NCI-H82 (cell line): Measurements from ENCODE around the gene KRT35.

Experiments
- DNase-seq: peaks from one replicate; lab custom pipeline; 2025; lab: John Stamatoyannopoulos, UW

Gene KRT35

DNA sequence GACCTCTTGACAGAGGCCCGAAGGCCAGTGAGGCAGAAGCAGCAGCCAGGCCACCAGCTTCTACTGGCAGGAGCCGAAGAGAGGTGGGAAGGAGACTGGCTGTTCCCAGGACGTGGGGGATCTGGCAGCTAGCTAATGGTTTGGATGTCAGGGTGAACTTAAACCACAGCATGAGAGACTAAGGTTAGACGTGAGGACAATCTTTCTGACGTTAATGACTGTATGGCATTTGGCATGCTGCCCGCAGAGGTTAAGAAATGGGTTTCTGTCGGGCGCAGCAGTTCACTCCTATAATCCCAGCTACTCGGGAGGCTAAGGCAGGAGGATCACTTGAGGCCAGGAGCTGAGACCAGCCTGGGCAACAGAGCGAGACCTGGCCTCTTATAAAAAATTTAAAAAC is 30.8 kb upstream of the KRT35 start:
- DNase-seq: no peak

DNA sequence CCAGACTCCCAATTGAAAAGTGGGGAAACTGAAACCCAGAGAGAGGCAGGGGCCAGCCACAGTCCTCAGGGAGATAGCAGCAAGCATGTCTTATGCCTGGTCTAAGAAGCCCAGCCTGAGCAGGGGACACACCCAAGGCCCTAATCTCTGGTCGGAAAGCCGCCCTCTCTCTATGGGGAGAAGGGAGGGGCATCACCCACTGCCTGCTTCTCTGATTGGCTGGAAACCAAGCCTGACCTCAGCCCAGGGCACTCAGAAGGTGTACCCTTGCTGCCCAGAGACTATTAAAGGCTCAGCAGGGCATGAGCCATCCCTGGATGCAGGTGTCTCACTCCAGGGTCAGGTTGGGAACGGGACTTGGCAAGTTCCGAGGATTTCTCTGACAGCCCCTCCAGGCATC is 30.2 kb upstream of the KRT35 start:
- no peak for DNase-seq

DNA sequence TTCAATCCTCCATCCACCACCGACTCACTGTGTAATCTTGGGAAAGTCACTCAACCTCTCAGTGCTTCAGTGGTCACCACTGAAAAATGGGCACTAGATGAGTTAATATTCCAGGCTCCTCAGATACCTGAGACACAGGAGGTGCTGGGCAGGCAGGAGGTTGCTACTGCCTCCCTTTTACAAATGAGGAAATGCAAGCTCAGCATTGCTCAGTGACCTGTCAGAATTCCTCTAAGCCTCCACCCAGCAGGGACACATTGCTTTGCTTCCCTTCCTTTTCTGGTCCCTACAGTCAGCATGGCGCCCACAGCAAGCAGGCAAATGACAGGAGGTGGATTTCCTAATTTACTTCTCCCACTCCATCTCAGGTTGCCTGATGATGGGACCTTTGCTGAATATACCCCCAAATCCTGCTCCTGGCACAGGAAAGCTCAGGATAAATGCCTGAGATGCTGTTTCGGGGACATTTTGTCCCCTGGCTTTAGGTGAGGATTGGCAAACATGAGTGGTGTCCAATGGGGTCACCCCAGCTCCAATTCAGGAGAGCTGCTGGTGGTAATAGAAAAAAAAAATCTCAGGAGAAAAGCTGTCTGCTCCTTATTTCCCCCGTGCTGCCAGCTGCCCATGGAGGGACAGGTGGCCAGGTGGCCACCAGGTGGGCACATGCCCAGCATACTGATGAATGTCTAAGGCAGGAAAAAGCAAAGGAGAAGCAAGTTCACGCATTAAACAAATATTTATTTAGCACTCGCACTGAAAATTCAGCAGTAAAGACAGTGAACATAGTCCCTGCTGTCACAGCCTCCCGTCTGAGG is 29.5 kb upstream of the KRT35 start:
- no peak for DNase-seq

GRCh38 chr17:41507315-41507880 is 26.4 kb upstream of the KRT35 start:
- DNase-seq: no peak

- DNase-seq: no peak
Measured at GRCh38 chr17:41505809-41506767, 25.1 kb upstream of the KRT35 start.

DNA sequence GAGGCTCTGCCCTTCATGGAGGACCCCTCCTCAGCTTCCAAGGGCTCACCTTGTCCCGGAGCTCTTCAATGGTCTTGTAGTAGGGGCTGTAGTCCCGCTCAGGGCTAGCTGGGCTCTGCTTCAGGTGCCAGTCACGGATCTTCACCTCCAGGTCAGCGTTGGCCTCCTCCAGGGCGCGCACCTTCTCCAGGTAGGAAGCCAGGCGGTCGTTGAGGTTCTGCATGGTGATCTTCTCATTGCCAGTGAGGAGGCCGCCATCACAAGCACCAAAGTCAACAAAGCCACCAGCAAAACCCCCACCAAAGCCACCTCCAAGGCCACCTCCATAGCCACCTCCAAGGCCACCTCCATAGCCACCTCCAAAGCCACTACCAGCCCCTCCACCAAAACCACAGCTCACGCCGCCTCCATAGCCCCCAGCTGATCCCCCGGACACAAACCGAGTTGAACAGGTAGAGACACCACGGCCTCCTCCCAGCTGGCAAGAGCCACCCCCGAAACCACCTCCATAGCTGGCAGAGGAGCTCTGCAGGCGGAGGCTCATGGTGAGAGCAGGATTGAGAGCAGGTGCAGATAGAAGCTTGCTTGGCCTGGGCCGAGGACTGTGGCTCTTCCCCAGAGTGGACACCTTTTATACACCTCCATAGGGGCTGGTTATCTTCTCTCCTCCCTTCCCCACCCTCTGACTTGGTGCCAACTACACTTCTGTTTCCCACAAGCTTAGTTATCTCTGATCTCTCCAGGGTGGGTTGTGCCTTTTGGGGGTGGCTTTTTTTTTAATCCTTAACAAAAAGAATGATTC is 24.3 kb upstream of the KRT35 start, which contains the start of gene KRT13:
Gene KRT13, minus strand, starts transcription at position 606 of the 802 bp plus-strand sequence. Its CDS starts 62 bp downstream, at position 544.
- no peak for DNase-seq

DNA sequence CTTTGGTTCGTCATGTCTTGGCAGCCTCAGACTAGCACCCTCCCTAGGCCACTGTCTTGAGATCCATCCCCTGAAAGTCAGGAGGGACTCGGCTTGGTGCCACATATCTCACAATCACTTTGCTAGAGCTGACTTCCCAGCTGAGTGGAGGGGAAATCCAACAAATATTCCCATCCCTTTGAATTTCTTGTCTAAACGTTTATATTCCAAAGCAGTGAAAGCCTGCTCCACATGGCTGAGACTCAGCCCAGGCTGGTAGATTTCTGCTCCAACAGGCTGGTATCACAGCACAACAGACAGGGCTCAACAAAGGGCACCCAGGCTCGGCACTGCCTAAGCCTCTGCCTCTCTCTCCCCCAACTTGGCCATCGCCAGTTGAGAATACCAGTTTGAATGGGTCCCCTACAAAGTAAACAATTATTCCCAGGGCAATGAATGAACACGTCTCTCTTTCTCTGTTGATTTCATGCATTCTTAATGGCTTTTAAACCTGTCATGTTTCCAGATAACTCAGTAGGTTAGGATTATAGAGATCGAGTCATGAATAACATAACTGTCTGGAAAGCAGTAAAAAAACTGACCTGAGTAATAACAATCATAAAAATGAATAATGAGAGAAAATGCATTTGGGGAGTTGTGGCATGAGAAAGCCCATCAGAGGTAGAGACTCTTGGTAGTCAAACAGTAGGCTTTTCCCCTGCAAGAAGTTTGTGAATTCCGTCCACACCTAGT is 23.5 kb upstream of the KRT35 start:
- DNase-seq: no peak

- no peak for DNase-seq
Measured at GRCh38 chr17:41503202-41503601, 22.3 kb upstream of the KRT35 start.

DNA sequence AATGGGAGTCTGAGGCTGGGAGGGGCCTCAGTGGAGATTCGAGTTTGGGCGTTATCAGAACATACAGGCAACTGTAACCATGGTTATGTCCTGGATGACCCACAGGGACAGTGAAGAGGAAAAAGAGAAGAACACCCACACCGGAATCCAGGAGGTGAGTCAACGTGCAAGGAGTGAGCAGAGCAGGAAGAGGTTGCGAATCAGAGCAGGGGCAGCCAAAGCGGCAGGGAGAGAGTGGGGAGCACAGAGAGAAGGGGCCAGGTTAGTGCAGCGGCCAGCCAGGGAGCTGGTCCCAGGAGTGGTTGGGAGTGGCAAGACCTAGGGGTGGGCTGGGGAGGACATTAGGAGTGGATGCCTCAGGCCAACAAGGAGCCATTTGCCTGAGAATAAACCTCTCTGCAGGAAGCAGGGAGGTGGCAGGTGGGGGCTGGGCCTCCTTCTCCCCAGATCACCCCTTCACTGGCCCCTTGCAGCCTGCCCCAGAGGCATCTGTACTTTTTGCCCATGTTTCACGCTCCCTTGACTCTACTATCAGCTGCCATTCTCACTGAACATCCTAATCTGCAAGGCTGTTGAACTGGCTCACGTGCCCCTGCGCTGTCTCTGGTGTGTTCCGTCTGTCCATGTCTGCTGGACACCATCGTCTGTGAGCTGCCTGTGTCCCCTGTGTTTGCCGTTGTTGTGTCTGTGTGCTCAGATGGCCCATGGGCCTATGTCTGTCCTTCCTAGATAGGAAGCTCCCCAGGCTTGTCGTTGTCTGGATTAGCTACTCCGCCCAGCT is 19.4 kb upstream of the KRT35 start:
- DNase-seq: no peak

- DNase-seq: no peak
Measured at GRCh38 chr17:41499714-41500113, 18.8 kb upstream of the KRT35 start.

DNA sequence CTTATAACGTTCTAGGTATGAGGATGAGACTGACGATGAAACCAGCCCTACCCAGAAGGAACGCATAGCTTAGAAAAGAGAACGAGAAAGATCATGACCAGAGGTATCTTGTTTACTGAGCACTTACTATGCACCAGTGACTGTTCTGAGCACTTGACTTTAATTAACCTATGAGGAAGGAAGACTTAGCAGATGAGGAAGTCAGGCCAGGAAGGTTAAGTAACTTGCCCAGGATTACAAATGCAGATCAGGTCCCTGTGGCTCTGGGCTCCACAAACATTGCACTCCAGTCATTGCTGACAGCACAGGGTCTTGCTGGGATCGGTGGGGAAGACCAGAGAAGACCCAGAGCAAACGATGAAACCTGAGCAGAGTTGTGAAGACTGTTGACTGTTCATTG is 17.3 kb upstream of the KRT35 start:
- no peak for DNase-seq

DNA sequence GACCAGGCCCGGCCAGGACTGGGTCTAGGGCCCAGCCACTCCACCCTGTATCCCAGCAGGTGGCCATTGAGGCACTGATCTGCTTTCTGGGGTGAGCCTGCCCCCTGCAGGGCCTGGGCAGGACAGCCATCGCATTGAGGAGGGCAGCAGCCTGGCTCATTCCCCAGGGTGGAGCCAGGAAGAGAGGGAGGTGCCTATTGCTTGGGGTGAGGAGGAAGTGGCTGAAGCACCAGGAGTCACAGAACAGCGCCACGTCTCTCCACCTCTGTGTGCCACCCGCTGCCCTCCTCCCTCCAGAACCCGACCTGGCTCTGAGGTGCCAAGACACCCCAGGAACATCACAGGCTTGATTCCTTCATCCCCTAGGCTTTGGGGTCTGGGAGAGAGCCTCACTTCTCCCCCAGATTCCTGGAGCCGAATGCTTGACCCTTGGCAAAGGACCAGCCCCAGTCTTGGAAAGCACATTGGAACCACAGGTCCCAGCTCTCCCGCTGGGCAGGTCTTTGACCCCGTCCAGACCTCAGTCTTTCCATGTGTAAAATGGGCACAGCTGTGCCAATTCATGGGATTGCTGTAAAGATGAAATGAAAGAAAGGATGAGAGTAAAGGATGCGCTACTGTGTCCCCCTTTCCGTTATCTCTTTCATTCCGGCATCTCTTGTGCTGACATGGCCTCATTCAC is 16.0 kb upstream of the KRT35 start:
- DNase-seq: peak; percentile 54

DNA sequence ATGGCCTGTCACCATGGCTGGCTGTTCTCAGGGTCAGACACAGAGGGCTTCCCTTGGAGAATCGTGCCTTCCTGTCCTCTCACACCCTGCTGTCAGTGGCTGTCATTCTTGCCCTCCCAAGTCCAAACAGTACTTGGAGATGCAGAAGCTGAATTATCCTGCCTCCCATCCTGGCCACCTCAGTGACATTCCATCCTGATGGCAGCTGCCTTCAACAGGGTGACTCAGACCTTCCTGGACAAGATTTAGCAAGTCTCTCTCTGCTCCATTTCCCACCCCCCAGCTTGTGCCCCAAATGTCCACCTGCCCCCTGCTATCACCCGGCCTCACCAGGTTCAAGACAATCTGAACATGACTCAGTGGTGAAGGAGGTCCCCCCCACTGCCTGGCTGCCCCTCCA is 13.6 kb upstream of the KRT35 start:
- no peak for DNase-seq

DNA sequence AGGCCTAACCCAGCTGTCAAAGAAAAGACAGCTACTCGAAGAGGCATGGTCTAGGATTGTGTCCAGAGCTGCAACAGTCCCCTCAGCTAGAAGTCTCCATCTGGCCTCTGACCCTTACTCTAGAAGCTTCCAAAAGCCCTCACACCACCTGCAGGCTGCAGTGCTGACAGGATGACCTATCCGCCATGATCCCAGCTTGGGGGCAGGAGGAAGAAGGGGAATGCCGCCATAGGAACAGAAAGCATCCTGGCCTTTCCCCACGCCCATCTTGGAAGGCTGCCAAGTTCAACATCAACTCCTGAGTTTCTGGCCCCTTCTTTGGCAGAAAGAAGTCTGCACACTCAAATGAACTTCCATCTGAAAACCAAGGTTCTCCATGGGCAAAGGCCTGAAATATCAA is 11.8 kb upstream of the KRT35 start:
- DNase-seq: peak; percentile 16

DNA sequence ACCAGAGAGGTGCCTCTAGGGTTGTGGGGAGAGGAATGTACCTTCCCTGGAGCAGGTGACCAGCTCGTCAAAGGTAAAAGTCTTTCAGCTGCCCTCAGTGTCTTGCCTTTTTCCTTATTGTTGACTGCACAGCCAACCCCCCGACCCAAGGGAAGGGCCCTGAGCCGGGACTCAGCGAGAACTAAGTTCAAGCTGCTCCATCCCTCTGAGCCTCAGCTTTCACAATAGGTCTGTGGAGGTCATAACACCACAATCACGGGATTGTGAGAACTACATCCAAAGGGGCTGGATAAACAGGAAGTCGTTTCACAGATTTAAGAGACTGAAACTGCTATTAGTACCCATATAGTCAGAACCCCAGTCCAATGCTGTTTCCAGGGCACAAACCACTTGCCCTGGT is 11.4 kb upstream of the KRT35 start:
- no peak for DNase-seq

GRCh38 chr17:41491476-41491875 is 10.5 kb upstream of the KRT35 start:
- no peak for DNase-seq

DNA sequence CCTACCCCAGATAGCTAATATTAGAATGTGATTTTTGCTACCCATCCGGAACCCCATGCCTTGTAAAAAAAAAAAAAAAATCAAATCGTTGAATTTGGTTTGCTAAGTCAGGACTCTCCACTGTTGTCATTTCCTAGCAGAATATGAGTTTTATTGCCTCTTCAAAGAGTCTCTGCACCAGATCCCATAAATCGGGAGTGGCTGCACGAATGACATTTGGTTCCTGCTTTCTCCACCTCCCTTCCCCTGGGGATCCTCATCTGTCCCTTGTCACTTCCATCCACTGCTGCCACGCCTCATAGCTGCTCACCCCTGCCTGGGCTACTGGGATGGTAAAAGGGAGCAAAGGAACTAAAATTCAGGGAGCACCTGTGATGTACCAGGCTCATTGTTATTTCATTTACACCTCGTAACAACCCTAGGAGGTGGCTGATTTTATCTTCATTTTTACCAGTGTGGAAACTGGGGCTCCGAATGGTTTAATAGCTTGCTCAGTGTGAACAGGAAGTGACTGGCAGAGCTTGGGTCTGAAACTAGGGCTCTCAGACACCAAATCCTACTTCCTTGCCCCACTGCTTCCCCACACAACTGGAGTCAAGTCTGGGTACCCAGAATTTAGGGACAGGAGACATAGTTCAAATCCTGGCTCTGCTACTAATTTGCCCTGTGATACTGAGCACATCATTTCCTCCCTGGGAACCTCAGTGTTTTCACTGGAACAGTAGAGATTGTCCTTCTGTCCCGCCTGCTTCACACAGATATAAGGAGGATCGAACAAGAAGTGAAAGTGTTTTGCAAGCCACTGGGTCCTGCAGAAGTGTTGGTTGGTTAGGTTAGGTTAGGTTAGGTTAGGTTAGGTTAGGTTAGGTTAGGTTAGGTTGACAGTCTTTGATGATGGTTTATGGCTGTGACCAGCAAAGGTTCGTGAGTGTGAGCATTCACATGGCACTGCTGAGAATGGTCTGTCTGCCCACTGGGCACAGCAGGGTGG is 9.3 kb upstream of the KRT35 start:
- no peak for DNase-seq

DNA sequence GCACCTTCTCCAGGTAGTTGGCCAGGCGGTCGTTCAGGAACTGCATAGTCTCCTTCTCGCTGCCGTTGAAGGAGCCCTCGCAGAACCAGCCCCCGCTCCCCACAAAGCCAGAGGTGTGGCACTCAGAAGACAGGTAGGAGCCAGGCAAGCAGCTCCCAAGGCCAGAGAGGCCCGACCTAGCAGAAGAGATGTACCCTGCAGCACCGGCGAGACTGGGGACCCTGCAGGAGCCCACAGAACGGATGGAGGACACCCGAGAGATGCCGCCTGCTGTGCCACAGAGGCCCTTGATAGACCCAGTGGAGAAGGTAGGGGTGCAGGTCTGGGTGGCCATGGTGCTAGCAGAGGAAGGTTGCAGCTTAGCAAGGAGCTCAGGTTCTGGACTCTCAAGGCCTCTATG is 8.6 kb upstream of the KRT35 start, which contains the start of gene KRT36:
Gene KRT36, minus strand, starts transcription at position 380 of the 400 bp plus-strand sequence. Its CDS starts 46 bp downstream, at position 334.
- no peak for DNase-seq
